ENCODE measurements around the gene USP17L21.
"Not testable (repeated sequence)": the region's sequence is repeated elsewhere in the genome, so short reads cannot be mapped to it uniquely, and the experiment has no call there.

GRCh38 chr4:9219852-9220251 lies 42.8 kb upstream of the USP17L21 start, which contains the start of gene USP17L12:
- TF ChIP-seq, protein P1, sequence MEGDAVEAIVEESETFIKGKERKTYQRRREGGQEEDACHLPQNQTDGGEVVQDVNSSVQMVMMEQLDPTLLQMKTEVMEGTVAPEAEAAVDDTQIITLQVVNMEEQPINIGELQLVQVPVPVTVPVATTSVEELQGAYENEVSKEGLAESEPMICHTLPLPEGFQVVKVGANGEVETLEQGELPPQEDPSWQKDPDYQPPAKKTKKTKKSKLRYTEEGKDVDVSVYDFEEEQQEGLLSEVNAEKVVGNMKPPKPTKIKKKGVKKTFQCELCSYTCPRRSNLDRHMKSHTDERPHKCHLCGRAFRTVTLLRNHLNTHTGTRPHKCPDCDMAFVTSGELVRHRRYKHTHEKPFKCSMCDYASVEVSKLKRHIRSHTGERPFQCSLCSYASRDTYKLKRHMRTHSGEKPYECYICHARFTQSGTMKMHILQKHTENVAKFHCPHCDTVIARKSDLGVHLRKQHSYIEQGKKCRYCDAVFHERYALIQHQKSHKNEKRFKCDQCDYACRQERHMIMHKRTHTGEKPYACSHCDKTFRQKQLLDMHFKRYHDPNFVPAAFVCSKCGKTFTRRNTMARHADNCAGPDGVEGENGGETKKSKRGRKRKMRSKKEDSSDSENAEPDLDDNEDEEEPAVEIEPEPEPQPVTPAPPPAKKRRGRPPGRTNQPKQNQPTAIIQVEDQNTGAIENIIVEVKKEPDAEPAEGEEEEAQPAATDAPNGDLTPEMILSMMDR (IDR thresholded peaks at IDR 0.05) = not testable (repeated sequence)
- TF ChIP-seq EP300, POLR2A (IDR thresholded peaks at IDR 0.05): not testable (repeated sequence)
